Measurements from ENCODE around the gene RERE.
"Not testable (repeated sequence)": the region's sequence is repeated elsewhere in the genome, so short reads cannot be mapped to it uniquely, and the experiment has no call there.

The RERE gene

DNA sequence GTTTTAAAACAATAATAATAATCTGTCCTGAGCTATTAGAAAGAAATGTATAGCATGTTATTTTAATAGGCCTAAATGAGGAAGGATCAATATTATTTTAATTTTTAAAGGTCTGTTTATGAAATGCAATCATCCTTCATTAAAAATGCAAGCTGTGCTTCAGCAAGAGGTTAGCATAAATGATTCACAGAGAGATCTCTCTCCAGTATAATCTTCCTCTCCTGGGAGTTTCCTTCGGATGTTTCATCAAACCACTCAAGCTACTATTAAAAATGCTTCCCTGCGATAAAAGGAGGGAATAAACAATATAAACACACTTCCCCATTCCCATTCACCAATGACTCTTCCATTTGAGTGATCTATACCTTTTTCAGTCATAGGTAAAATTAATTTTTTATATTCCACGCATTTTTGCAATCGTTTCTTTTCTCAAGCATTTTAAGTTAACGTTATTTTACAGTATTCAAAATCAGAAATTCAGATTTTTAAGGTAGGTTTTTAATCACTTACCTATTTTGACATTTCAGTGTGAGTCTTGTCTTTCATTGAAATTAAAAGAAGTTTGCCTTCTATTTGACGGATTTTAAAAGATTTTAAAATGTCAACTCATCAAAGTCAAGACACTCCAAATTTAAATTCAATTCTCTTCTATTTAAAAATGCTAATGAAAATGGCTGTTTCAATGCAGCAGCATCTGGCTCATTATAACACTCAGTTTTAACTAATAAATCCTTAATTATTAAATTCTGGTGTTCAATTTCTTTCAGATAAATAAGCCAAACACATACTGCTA, 64.3 kb downstream of the RERE start:
- no peak for DNase-seq (ENCODE audit: low read depth, low spot score)

DNA sequence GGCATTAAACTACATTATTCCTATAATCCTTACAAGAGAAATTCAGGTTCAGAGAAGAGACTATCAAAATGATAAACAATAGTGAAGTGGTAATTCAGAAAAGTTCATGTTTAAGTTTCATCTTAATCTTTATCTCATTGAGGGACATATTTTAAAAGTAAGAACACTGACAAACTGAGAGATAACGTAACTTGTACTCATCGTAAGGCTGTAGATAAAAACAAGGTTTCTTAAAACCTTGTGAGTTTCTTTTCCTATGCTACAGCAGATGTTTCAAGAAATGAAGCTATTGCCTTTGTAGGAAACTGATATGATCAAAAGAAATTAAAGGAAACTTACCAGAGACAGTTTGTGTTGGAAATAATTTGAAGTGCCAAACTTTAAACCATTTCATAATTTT, 65.0 kb downstream of the RERE start:
- DNase-seq (ENCODE audit: low read depth, low spot score) = no peak

DNA sequence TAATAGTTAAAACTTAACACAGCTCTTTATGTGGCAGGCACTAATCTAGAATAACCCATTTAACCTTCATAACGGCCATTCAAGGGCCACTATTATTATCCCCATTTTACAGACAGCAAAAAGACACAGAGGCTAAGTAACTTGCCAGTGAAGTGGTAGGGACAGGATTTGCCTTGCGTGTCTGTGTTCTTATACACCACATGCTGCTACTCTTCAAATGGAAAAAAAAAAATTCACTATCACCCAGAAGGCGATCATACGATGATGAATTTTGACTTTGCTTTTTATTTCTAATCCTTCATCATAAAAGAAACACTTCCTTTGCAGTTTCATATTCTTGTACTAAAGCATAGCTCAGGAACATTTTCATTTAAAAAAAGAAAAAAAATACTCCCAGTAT, 65.5 kb downstream of the RERE start:
- no peak for DNase-seq (ENCODE audit: low read depth, low spot score)

DNA sequence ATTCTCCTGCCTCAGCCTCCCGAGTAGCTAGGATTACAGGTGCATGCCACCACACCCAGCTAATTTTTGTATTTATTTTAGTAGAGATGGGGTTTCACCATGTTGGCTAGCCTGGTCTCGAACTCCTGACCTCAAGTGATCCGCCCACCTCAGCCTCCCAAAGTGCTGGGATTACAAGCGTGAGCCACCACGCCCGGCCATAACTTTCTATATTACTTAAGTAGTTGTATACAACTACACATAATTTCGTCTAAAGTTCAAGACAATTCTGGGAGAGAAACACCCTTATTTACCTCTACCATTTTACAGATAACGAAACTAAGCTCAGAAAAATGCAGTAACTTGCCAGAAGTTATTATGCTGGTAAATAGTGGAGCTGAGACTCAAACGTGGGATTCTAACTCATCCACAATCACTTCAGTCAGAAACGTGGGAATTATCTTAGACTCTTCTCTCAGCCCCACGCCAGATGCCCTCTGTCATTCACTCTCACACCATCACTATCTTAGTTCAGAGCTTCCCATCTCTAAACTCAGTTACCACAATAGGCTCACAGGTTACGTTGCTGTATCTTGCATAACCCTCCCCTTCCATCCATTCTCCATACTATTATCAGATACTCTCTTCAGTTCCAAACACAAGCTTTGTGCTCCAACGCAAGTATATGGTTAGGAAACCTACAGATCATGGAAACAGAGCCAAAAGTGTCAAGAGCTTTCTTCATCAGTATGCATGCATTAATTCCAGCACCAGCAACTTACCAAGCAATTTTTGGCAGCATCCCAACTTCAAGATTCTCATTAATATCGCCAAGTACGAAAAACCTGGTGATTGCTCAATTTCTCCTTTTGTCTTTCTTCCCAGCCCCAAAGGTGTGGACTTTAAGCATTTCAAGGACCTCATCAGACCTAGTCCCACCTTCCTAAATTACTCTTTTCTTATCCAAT, 69.3 kb downstream of the RERE start:
- no peak for DNase-seq (ENCODE audit: low read depth, low spot score)

DNA sequence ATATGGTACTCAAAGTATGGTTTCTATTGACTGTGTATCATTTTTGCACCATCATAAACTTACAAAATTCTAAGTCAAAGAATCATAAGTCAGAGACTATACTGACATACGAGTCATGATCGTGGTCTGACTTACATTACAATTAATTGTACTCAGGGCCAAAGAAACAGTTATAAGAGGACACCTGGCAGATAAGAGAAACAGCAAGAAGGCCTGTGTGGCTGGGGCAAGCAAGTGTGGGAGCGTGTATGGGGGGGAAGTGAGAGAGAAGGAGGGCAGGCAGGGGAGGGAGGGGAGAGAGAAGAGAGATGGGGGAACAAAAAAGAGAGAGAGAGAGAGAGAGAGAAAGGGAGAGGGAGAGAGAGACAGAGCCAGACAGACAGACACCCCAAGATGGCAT, 70.9 kb downstream of the RERE start:
- DNase-seq (ENCODE audit: low read depth, low spot score) = no peak

DNA sequence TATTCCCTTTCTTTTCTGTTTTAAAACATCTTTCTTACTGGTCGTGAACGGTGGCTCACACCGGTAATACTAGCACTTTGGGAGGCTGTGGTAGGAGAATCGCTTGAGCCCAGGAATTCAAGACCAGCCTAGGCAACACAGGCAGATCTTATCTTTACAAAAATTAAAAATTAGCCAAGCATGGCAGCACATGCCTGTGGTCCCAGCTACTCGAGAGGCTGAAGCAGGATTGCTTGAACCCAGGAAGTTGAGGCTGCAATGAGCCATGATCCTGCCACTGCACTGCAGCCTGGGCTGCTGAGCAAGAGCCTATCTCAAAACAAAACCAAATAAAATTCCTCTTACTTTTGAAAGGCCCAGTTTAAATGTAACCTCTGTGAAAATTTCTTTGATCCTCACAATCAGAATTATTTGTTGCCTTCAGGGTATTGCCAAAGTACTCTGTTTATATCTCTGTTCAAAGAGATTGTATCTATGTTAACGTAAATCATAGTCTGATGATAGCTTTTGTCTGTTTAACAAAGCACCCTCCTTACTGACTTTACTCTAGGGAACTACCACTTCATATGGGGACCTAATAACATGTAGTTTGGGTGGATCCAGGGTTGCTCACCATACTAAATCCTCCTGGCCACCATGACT, 71.6 kb downstream of the RERE start:
- no peak for DNase-seq (ENCODE audit: low read depth, low spot score)

DNA sequence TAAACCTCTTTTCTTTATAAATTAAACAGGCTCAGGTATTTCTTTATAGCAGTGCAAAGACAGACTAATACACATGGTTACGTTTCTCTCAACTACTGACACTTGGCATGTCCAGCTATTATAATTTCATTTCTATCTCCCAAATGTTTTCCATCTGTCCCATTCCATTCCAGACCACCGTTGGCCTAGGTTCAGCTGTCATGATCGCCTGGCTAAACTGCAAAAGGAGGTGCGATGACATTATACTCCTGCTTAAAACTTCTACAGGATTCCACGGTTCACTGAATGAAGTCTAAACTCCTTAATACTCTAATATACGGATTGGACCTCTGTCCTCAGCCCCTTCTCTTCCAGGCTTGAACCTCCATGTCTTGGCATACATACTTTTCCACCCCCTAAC, 72.1 kb downstream of the RERE start:
- DNase-seq (ENCODE audit: low read depth, low spot score) = no peak

DNA sequence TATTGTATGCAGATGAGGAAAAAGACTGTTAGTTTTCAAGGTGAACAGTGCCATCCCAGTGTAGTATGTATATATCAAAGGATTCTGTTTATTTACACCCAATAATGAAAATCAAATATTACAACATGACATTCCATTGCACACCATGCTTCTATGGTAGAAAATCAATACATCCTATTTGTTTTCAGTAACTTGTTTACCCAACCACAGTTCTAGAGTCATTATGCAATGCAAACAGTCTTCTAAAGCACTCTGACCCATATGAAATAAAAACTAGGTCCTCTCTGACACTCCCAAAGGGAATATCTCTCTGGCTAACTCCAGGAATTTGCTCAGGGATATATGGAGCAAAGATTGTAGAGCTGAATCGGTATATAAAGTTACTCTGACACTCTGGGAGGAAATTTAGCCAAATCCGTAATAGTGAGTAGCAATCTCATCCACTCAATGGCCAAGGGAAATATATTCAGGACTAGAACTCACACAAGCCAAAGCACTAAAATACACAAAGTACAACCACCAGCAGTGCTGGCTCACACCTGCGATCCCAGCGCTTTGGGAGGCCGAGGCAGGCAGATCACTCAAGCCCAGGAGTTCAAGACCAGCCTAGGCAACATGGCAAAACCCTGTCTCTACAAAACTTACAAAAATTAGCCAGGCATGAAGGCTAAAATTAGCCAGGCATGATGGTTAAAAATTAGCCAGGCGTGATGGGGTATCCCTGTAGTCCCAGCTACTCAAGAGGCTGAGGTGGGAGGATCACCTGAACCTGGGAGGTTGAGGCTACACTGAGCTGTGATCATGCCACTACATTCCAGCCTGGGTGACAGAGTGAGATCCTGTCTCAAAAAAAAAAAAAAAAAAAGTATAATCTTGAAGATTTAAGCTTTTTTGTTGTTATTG, 75.2 kb downstream of the RERE start:
- no peak for DNase-seq (ENCODE audit: low read depth, low spot score)

DNA sequence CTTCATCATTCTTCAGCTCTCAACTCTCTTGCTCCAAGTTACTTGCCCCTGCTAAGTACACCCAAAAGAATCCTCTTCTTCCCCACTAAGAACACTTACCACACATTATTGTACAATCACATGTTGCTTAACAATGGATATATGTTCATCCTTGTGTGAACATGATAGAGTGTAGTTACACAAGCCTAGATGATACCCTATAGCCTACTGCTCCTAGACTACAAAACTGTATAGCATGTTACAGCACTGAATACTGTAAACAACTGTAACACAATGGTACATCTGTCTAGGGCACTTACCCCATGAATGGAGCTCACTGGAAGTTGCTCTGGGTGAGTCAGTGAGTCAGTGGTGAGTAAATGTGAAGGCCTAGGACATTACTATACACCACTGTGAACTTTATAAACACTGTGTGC, 77.4 kb downstream of the RERE start:
- peak; percentile 11 for DNase-seq (ENCODE audit: low read depth, low spot score)

DNA sequence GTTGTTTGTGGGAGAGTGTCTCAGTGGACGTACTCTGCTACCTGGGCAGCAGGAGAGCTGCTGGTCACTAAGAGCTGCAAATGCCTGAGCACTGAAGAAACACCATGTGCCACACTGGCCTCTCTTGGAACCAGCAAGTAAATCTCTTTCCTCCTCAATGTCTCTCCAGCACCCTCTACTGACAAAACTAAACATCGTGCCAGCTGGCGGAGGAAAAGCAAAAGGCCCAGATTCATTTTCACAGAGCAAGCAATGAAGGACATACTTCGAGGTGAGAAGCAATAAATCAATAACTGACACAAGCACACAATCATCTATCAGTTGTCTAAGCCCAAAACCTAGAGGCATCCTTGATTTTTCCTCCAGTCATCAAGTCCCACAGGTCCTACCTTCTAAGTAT, 78.1 kb downstream of the RERE start:
- no peak for DNase-seq (ENCODE audit: low read depth, low spot score)

DNA sequence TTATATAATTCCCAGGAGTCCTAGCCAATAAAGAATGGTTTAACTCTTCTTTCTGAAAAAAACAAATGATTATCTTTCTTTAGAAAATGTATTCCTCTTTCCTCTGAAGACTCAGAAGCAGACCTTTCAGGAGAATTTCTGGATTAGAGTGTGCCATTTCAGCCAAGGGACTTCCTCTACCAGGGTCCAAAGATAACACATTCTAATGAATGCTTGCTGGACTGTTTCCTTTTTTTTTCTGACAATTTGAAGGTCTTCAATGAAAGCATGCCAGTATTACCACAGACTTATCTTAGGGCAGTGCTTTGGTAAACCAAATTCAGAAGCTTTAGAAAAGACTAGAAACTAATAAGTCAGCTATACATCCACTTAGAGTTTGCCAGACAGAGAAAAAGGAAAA, 80.5 kb downstream of the RERE start:
- no peak for DNase-seq (ENCODE audit: low read depth, low spot score)

DNA sequence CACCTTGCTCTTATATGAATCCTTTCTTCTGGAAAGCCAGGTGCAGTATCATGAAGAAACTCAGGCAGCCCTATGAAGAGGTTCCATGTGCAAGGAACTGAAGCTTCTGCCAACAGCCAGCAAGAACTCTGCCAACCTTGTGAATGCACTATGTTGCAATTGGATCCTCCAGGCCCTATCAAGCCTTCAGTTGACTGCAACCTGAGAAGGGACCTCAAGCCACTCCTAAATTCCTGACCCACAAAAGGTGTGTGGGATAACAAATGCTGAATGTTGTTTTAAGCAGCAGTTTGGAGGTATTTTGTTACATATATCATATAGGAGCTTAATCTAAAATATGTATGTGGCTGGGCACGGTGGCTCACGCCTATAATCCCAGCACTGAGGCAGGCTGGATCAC, 84.0 kb downstream of the RERE start:
- no peak for DNase-seq (ENCODE audit: low read depth, low spot score)

DNA sequence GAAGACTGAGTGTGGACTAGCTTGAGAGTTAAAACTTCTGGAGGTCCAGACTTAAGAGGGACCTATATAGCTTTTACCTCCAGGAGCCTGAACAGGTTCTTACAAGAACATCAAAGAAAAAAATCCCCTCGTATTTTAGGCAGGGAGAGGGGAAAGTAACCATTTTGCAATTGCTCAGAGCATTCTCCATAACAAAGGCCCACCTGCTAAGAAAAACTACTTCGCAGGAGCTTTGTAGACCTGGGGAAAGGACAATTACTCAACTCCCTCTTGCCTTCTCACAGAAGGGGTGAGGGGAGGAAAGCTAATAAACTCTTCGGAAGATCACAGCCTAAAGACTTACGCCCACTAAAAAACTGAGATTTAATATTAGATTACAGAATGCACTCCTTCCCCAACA, 86.3 kb downstream of the RERE start:
- no peak for DNase-seq (ENCODE audit: low read depth, low spot score)

DNA sequence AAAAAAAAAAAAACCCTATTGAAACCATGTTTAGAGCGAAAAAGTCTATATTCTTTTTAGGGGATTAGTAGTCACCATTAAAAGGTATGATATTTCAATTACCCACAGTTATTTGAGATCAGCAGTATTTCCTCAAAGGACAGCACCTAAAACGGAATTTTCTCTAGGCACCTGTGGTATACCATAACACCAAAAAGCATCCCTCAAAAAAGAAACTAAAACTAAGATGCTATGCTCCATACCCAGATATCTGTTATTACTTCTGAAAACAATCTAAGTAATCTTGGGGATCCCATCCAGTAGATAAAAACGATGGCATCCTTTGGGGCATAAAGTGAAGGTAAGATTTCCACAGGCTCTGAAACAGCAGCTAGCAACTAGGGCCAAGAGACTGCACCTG, 89.0 kb downstream of the RERE start:
- DNase-seq (ENCODE audit: low read depth, low spot score) = no peak

DNA sequence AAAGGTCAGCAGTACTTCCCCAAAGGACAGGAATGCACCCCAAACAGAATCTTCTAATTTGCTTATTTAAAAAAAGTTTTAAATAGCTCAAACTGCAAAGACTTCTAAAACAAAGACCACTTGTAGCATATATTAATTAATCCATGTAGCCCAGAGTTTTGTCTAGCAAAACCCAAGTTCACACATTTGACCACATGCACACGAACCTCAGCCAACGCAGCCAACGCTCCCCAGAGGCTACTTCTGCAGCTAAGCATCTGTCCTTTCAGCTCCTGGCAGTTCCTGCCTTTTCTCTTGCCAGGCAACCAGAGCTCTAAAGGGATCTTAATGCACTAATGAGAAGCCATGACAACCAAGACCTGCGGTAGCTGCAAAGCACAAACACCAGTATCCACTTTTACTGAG, 89.6 kb downstream of the RERE start:
- DNase-seq (ENCODE audit: low read depth, low spot score) = no peak

DNA sequence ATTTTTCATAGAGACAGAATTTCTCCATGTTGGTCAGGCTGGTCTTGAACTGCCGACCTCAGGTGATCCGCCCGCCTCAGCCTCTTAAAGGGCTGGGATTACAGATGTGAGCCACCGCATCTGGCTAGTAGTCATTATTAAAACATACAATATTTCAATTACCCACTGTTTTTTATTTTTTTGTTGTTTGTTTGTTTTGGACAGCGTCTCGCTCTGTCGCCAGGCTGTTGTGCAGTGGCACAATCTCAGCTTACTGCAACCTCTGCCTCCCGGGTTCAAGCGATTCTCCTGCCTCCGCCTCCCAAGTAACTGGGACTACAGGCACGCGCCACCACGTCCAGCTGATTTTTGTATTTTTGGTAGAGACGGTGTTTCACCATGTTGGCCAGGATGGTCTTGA, 90.1 kb downstream of the RERE start:
- DNase-seq (ENCODE audit: low read depth, low spot score) = not testable (repeated sequence)

DNA sequence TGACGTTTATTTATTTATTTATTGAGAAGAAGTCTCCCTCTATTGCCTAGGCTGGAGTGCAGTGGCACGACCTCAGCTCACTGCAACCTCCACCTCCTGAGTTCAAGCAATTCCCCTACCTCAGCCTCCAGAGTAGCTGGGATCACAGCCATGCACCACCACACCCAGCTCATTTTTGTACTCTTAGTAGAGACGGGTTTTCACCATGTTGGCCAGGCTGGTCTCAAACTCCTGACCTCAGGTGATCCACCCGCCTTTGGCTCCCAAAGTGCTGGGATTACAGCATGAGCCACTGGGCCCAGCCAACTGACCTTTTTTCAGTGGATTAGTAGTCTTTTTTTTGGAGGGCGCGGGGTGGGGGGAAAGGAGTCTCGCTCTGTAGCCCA, 90.6 kb downstream of the RERE start:
- not testable (repeated sequence) for DNase-seq (ENCODE audit: low read depth, low spot score)

DNA sequence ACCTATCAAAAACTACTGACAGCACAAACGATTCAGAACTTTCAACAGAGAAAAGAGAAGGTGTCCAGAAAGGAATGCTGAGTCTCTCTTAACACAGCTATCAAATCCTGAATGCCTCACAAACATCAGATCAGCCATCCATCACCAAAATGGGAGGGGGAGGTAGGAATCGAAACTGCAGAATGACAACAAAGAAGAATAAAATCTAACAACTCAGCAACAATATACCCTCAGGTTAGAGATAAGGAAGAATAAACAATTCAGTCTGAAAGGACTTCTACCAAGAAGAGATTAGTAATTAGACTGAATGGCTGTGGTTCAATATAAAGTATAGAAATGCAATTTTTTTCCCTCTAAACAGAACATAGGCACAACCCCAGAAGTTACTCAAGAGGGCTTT, 94.4 kb downstream of the RERE start:
- DNase-seq (ENCODE audit: low read depth, low spot score) = no peak

DNA sequence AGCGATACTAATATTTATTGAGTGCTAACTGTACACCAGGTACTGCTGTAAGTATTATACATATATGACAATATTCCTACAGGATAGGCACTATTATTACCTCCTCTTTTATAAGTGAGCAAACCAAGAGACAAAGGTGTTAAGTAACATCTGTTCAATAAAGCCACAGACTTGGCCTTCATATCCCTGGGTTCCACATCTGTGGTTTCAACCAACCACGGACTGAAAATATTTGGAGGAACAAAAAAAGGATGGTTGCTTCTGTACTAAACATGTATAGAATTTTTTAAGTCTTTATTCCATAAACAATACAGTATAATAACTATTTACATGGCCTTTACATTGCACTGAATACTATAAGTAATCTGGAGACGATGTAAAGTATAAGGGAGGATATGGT, 95.1 kb downstream of the RERE start:
- no peak for DNase-seq (ENCODE audit: low read depth, low spot score)

DNA sequence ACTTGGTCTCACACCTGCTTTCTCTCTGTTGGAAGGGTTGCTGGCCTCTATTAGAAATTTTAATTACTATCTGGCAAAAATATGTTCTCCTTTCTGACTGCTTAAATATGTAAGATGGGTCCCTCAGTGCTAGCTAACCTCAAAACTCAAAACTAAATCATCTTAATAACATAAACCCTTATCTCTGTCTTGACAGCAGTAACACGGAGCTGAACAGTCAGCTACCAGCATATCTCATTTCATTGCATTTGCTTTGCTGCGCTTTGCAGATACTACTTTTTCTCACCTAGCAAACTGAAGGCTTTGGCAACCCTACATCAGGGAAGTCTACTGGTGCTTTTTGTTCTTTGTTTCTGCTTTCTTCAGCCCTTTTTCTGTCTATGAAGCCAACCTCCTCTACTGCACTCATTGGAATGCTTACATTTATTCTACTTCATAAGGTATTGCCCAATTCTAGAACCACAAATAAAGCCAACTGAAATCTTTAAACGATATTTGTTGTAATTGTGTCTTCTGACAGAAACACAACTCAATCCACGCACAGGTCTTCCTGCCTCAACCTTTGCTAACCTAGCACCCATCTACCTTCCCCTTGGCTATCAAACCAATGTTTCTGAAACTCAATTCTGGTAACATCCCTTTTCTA, 95.6 kb downstream of the RERE start:
- no peak for DNase-seq (ENCODE audit: low read depth, low spot score)

DNA sequence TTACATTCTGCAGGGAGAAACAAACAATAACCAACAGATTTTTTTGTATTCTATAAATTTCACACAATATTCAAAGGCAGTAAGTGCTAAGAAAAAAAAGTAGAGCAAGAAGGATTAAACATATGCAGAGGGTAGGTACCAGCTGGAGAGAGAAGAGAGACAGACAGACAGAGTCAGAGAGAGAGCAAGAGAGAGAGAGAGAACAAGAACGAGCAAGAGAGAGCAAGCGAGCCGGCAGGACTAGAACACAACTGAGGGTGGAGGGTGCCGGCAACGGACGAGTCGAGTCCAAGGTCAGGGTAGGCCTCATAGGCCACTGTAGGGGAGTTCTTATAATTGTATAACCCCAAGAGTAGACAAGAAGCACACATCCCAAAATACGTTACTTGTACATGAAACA, 97.1 kb downstream of the RERE start:
- no peak for DNase-seq (ENCODE audit: low read depth, low spot score)
